Inflammatory macrophage treated with lipopolysaccharide for 4 hours (primary cell): ENCODE data around the gene TUB.

ENCODE experiments used
- DNase-seq: peaks from one replicate; pipeline ENCODE4 v3.0.0-alpha.2; 2020

Gene TUB

GRCh38 chr11:8092587-8093424, 11.8 kb downstream of the TUB start:
- DNase-seq, result peak; percentile 59

GRCh38 chr11:8093931-8094575, 13.0 kb downstream of the TUB start:
- DNase-seq, result no peak

GRCh38 chr11:8094656-8095055, 13.6 kb downstream of the TUB start:
- no peak for DNase-seq

GRCh38 chr11:8095371-8095770, 14.4 kb downstream of the TUB start:
- DNase-seq, result no peak

GRCh38 chr11:8095806-8096522, 15.0 kb downstream of the TUB start:
- no peak for DNase-seq

- no peak for DNase-seq
Measured at GRCh38 chr11:8096575-8096974, 15.6 kb downstream of the TUB start.

GRCh38 chr11:8097062-8097461, 16.1 kb downstream of the TUB start:
- DNase-seq, result no peak

- no peak for DNase-seq
Measured at GRCh38 chr11:8097468-8097867, 16.5 kb downstream of the TUB start.

GRCh38 chr11:8097926-8098325, 16.9 kb downstream of the TUB start:
- no peak for DNase-seq

- DNase-seq, result no peak
Measured at GRCh38 chr11:8098361-8098760, 17.4 kb downstream of the TUB start.

- no peak for DNase-seq
Measured at GRCh38 chr11:8098879-8099278, 17.9 kb downstream of the TUB start.

GRCh38 chr11:8099291-8099899, 18.4 kb downstream of the TUB start:
- DNase-seq, result peak; percentile 64

GRCh38 chr11:8100158-8100557, 19.1 kb downstream of the TUB start:
- no peak for DNase-seq

GRCh38 chr11:8100605-8101004, 19.6 kb downstream of the TUB start:
- no peak for DNase-seq

- no peak for DNase-seq
Measured at GRCh38 chr11:8101421-8101820, 20.4 kb downstream of the TUB start.

- DNase-seq, result no peak
Measured at GRCh38 chr11:8102296-8102915, 21.4 kb downstream of the TUB start.

GRCh38 chr11:8102965-8103364, 22.0 kb downstream of the TUB start:
- DNase-seq, result no peak

GRCh38 chr11:8103909-8104308, 22.9 kb downstream of the TUB start:
- DNase-seq, result no peak

GRCh38 chr11:8105133-8105532, 24.1 kb downstream of the TUB start:
- DNase-seq, result no peak

GRCh38 chr11:8105666-8106065, 24.7 kb downstream of the TUB start:
- no peak for DNase-seq

- DNase-seq, result no peak
Measured at GRCh38 chr11:8106679-8107078, 25.7 kb downstream of the TUB start.

GRCh38 chr11:8107642-8108041, 26.6 kb downstream of the TUB start:
- no peak for DNase-seq

GRCh38 chr11:8108421-8108820, 27.4 kb downstream of the TUB start:
- no peak for DNase-seq
